ENCODE results near the gene HPD. TPM values are rescaled to one million over a fixed set of nuclear protein-coding genes. Genes with fewer than 3 reads are reported as not detected.

HPD gene
- total RNA-seq, 1 experiment from 2014 or later: 0.51 TPM

GRCh38 chr12:121903202-121903601 is 44.5 kb upstream of the HPD start:
- CTCF ChIA-PET: no interaction called here
- no TSS peak for BruUV-seq (replicated peaks)
- DNase-seq (ENCODE audit: low read depth, low spot score): no peak
- no peaks in the 10 kb centered on the region for H3K27me3 ChIP-seq (ENCODE audit: control insufficient read depth, insufficient read depth, low read length)
- in situ Hi-C loops (cut with HindIII; ENCODE audit: low pct_unique_long_range_greater_than_20kb, low sequenced_read_pairs) (no loop called here), intact Hi-C loops (cut with micrococcal nuclease; ENCODE audit: unreplicated experiment) (no loop called here)
- H3K4me3 ChIP-seq (ENCODE audit: low read depth in 2 of 2, low read length in 2 of 2): no peak overlapping the region
- no peak for TF ChIP-seq REST (IDR thresholded peaks at IDR 0.05; ENCODE audit: insufficient read depth in 1 of 2, low read depth in 2 of 2, low read length in 1 of 2)
- no peak for TF ChIP-seq POLR2AphosphoS5 (IDR thresholded peaks at IDR 0.05; ENCODE audit: low read depth, low read length)
- no peak for TF ChIP-seq TCF7L2 (IDR thresholded peaks at IDR 0.05; ENCODE audit: low read depth, low read length)
- TF ChIP-seq CTCF (IDR thresholded peaks at IDR 0.05): no peak
- TF ChIP-seq SIN3A (IDR thresholded peaks at IDR 0.05; ENCODE audit: borderline replicate concordance, insufficient read depth, low read depth, low read length): no peak
- H3K9me3 ChIP-seq (ENCODE audit: control insufficient read depth, insufficient read depth, low read depth, low read length): no peaks in the 10 kb centered on the region
- peaks cover 9% of the 10 kb centered on the region; the same call in 1 of the 2 replicates for H3K36me3 ChIP-seq (ENCODE audit: control insufficient read depth, insufficient read depth, low read length)
- ATAC-seq: peak; percentile 69; the same call in 1 of the 2 replicates
- POLR2A ChIA-PET: no interaction called here
- H3K27ac ChIP-seq (ENCODE audit: low read length): no peak overlapping the region
- no peaks in the 10 kb centered on the region for H3K4me1 ChIP-seq (ENCODE audit: control insufficient read depth, insufficient read depth, low read length)

DNA sequence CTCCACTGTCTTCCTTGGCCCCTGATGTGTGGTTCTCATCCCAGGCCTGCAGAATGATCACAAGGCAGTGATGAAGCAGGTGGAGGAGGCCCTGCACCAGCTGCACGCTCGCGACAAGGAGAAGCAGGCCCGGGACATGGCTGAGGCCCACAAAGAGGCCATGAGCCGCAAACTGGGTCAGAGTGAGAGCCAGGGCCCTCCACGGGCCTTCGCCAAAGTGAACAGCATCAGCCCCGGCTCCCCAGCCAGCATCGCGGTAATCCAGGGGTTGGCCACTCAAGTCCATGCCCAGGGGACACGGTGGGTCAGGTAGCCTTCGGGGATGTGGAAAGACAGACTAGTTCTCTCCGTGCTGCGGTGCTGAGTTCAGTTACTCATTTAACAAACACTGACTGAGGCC is 40.9 kb upstream of the HPD start:
- Histone ChIP-seq H3K9me3 (ENCODE audit: control insufficient read depth, insufficient read depth, low read depth, low read length) (no peaks in the 10 kb centered on the region), H3K4me3 (ENCODE audit: low read depth in 2 of 2, low read length in 2 of 2) (no peak overlapping the region), H3K27me3 (ENCODE audit: control insufficient read depth, insufficient read depth, low read length) (no peaks in the 10 kb centered on the region), H3K36me3 (ENCODE audit: control insufficient read depth, insufficient read depth, low read length) (peaks cover 9% of the 10 kb centered on the region; the same call in 1 of the 2 replicates), H3K27ac (ENCODE audit: low read length) (no peak overlapping the region), H3K4me1 (ENCODE audit: control insufficient read depth, insufficient read depth, low read length) (no peaks in the 10 kb centered on the region)
- POLR2A ChIA-PET: no interaction called here
- intact Hi-C loops (cut with micrococcal nuclease; ENCODE audit: unreplicated experiment): no loop called here
- in situ Hi-C loops (cut with HindIII; ENCODE audit: low pct_unique_long_range_greater_than_20kb, low sequenced_read_pairs): no loop called here
- no peak for DNase-seq (ENCODE audit: low read depth, low spot score)
- CTCF ChIA-PET: no interaction called here
- ATAC-seq: no peak
- TF ChIP-seq POLR2AphosphoS5 (IDR thresholded peaks at IDR 0.05; ENCODE audit: low read depth, low read length) (no peak), CTCF (IDR thresholded peaks at IDR 0.05) (no peak), TCF7L2 (IDR thresholded peaks at IDR 0.05; ENCODE audit: low read depth, low read length) (no peak), SIN3A (IDR thresholded peaks at IDR 0.05; ENCODE audit: borderline replicate concordance, insufficient read depth, low read depth, low read length) (no peak), REST (IDR thresholded peaks at IDR 0.05; ENCODE audit: insufficient read depth in 1 of 2, low read depth in 2 of 2, low read length in 1 of 2) (no peak)
- no TSS peak for BruUV-seq (replicated peaks)

Data from Panc1 (cell line).